Muscle layer of duodenum (tissue), 2 donors: ENCODE results near the gene S100A6.

Source experiments
- H3K27ac ChIP-seq: one replicate; pipeline ENCODE4 v1.7.0; 2013; ENCODE audit warnings: mild to moderate bottlenecking, low read length
- H3K27me3 ChIP-seq: one replicate; pipeline ENCODE4 v1.7.0; 2013; ENCODE audit warnings: low read depth, mild to moderate bottlenecking, control low read depth, low read length
- H3K36me3 ChIP-seq, 2 donors: one replicate each; pipeline ENCODE4 v1.7.0; 2013; ENCODE audit warnings: low read length in 2 of 2, control low read depth in 1 of 2, mild to moderate bottlenecking in 1 of 2; ENCODE audit not compliant: insufficient read depth in 2 of 2, control insufficient read depth in 1 of 2
- H3K4me1 ChIP-seq, 2 donors: one replicate each; pipeline ENCODE4 v1.7.0; 2013; ENCODE audit warnings: low read length in 2 of 2, mild to moderate bottlenecking in 2 of 2, control low read depth in 1 of 2, moderate library complexity in 1 of 2; ENCODE audit not compliant: insufficient read depth in 2 of 2, control insufficient read depth in 1 of 2
- H3K4me3 ChIP-seq, 2 donors: one replicate each; pipeline ENCODE4 v1.7.0; 2013; ENCODE audit warnings: low read length in 2 of 2, low read depth in 1 of 2, mild to moderate bottlenecking in 1 of 2
- H3K9me3 ChIP-seq, 2 donors: one replicate each; pipeline ENCODE4 v1.7.0; 2013; ENCODE audit warnings: low read length in 2 of 2, control low read depth in 1 of 2, mild to moderate bottlenecking in 1 of 2; ENCODE audit not compliant: control insufficient read depth in 1 of 2
- donor health status: healthy.

The S100A6 gene

DNA sequence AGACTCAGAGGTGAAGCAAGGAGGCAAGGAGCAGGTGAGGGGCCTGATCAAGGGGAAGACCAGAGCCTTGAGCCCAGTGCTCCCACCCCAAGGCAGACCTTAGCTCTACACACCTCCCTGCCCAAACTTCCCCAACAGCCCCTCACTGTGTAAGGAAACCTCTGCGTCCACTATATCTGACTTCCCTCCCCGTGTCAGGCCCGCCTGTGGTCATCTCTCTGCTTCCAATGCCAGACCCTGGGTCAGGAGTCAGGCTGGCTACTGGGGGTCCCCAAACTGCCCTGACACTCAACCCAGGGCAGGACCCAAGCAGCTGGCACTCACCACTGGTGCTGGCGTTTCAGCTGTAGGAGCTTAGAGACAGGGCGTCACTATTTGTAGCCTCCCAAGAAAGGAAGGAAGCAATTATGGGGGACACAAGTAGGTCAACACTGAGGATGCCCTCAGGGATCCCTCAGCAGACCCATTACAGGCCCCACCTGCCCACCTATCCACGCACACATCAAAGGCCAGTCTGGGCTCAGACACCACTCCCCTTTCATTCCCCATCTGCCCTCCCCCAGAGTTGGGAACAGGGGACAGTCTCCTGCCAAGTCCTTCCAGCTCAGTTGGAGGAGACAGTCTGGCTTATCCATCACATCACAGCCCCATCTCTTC is 14.1 kb upstream of the S100A6 start:
- no peaks in the 10 kb centered on the region for H3K36me3 ChIP-seq
- peaks cover 22 to 64% of the 10 kb centered on the region in 2 donors for H3K4me1 ChIP-seq
- H3K27me3 ChIP-seq, result no peaks in the 10 kb centered on the region
- H3K27ac ChIP-seq, result peak overlapping the region; percentile 21
- H3K4me3 ChIP-seq, result no peak overlapping the region
- no peaks in the 10 kb centered on the region for H3K9me3 ChIP-seq

DNA sequence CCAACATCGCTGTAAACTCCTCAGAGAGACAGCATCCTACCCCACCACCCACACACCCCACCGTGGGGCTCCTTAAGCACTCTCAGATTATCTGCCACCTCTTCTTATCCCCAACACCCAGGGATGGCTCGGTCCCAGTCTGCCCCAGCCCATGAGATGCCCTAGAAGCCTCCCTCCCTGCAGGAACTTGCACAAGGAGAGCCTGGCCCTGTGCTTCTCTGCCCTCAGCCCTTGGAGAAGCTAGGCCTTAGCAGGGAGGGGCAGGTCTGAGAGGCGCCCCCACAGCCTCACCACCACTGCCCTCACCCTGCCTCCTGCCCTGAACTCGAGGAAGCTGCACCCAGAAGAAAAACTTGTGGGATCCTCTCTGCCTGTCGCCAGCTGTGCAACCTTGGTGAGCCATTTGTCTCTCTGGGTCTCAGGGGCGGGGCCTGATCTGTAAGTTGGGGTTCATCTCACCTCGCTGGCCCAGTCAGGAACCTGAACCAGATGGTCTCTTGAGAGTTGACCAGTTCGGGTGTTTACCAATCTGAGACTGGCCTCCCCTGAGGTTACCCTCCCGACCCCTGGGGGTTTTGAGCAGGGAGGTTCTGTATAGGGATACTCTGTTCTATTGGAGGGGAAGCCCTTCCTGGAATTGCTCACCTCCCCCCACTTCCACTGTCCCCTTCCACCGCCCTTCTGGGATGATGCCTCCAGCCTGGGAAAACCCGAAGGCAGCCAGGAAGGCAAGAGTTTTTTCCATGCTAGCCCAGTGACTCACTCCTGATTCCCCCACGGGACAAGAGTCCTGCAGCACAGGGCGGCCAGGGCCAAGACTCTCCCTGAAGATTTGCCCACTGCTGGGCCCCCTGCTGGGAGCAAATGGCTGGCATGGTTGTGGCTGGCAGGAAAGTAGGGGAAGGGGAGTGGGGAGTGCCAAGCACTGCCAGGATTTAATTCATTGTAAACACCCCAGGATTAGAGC is 13.2 kb upstream of the S100A6 start, which contains the start of gene S100A3:
Gene S100A3 (minus strand): TSS at position 537 of the 967 bp plus-strand sequence. CDS start 773 bp downstream, outside the sequence.
- no peak within 1 kb of the TSS for H3K4me3 ChIP-seq
- peaks cover 29 to 72% of the 10 kb centered on the region in 2 donors for H3K4me1 ChIP-seq
- no peaks in the 10 kb centered on the region for H3K9me3 ChIP-seq
- no peaks in the 10 kb centered on the region for H3K36me3 ChIP-seq
- H3K27me3 ChIP-seq, result no peaks in the 10 kb centered on the region
- H3K27ac ChIP-seq, result peak within 1 kb of the TSS; percentile 73

GRCh38 chr1:153547560-153548551 is 12.1 kb upstream of the S100A6 start:
- Histone ChIP-seq H3K4me3 (no peak overlapping the region), H3K27ac (no peak overlapping the region), H3K36me3 (no peaks in the 10 kb centered on the region), H3K4me1 (peaks cover 35 to 75% of the 10 kb centered on the region in 2 donors), H3K27me3 (no peaks in the 10 kb centered on the region), H3K9me3 (no peaks in the 10 kb centered on the region)

GRCh38 chr1:153546796-153547559 is 11.2 kb upstream of the S100A6 start:
- no peaks in the 10 kb centered on the region for H3K27me3 ChIP-seq
- peaks cover 38 to 81% of the 10 kb centered on the region in 2 donors for H3K4me1 ChIP-seq
- peak overlapping the region; percentile 58 for H3K27ac ChIP-seq
- H3K9me3 ChIP-seq, result no peaks in the 10 kb centered on the region
- no peaks in the 10 kb centered on the region for H3K36me3 ChIP-seq
- H3K4me3 ChIP-seq, result no peak overlapping the region

- Histone ChIP-seq H3K36me3 (no peaks in the 10 kb centered on the region), H3K27ac (peak overlapping the region; percentile 58), H3K27me3 (no peaks in the 10 kb centered on the region), H3K9me3 (no peaks in the 10 kb centered on the region), H3K4me3 (peak overlapping the region in 1 of 2 donors; percentile 62), H3K4me1 (peaks cover 38 to 82% of the 10 kb centered on the region in 2 donors)
Measured at GRCh38 chr1:153546371-153546770, 10.6 kb upstream of the S100A6 start.

- no peaks in the 10 kb centered on the region for H3K27me3 ChIP-seq
- H3K36me3 ChIP-seq, result no peaks in the 10 kb centered on the region
- H3K9me3 ChIP-seq, result no peaks in the 10 kb centered on the region
- peak within 1 kb of the TSS; percentile 58 for H3K27ac ChIP-seq
- peaks cover 38 to 79% of the 10 kb centered on the region in 2 donors for H3K4me1 ChIP-seq
- peak within 1 kb of the TSS; percentile 62 to 82 for H3K4me3 ChIP-seq
Measured at GRCh38 chr1:153545067-153546055, 9.6 kb upstream of the S100A6 start, which contains the start of gene S100A4. TSS of gene S100A4 (minus strand) at chr1:153545806. CDS start at chr1:153544794, 1,012 bp downstream.

DNA sequence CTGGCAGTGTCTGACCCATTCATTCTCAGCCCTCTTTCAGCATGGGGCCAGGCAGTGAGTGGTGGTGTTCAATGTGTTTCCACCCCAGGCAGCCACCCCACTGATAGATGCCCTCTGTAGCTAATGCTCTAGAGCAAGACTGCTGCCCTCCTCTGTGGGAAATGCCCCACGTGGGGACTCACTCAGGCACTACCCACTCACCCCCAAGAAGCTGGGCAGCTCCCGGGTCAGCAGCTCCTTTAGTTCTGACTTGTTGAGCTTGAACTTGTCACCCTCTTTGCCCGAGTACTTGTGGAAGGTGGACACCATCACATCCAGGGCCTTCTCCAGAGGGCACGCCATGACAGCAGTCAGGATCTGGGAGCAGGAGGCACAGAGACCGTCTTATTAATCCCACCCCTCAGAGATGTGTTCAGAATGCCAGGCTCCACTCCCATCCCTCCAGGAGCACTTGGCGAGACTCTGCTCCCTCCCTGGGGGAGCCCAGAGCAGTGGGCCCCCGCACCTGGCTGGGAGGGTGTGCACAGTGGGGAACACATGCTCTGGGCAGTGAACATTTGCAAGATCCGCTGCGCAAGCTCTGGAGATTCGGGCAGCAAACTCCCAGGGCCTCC is 8.8 kb upstream of the S100A6 start:
- no peaks in the 10 kb centered on the region for H3K9me3 ChIP-seq
- H3K36me3 ChIP-seq, result no peaks in the 10 kb centered on the region
- H3K27ac ChIP-seq, result peak overlapping the region; percentile 58
- H3K27me3 ChIP-seq, result no peaks in the 10 kb centered on the region
- peak overlapping the region; percentile 62 to 82 for H3K4me3 ChIP-seq
- H3K4me1 ChIP-seq, result peaks cover 38 to 72% of the 10 kb centered on the region in 2 donors

DNA sequence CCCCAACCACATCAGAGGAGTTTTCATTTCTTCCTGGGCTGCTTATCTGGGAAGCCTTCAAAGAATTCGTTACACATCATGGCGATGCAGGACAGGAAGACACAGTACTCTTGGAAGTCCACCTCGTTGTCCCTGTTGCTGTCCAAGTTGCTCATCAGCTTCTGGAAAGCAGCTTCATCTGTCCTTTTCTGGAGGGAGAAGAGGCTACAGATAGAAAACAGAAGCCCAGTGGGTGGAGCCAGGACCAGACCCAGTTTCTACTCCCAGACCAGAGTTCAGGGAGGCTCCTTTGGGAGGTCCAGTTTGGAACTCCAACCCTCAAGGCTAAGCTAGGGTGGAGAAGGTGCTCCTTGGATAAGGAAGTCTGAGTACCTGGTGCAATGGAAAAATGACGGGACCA is 7.9 kb upstream of the S100A6 start:
- Histone ChIP-seq H3K4me1 (peaks cover 38 to 64% of the 10 kb centered on the region in 2 donors), H3K4me3 (peak overlapping the region; percentile 62 to 82), H3K9me3 (no peaks in the 10 kb centered on the region), H3K27me3 (no peaks in the 10 kb centered on the region), H3K27ac (peak overlapping the region; percentile 10), H3K36me3 (no peaks in the 10 kb centered on the region)
